Trophoblast cell (in vitro differentiated cells and primary cell): ENCODE measurements around the gene UBA1.

Experiments used
- DNase-seq, 2 donors: peaks; one replicate each; pipeline ENCODE4 v3.0.0-alpha.2; 2016
- H2AFZ ChIP-seq: 2 replicates; pipeline ENCODE4 v1.6.1; 2013; ENCODE audit warnings: low read length, moderate library complexity, mild to moderate bottlenecking; ENCODE audit not compliant: insufficient read depth, poor library complexity
- H2AK5ac ChIP-seq: 2 replicates; pipeline ENCODE4 v1.6.1; 2013; ENCODE audit warnings: mild to moderate bottlenecking, low read length
- H2BK120ac ChIP-seq: 2 replicates; pipeline ENCODE4 v1.6.1; 2013; ENCODE audit warnings: low read length, mild to moderate bottlenecking, moderate library complexity; ENCODE audit not compliant: insufficient read depth, poor library complexity
- H2BK12ac ChIP-seq: 2 replicates; pipeline ENCODE4 v1.6.1; 2013; ENCODE audit warnings: mild to moderate bottlenecking, low read length, moderate library complexity
- H2BK5ac ChIP-seq: 2 replicates; pipeline ENCODE4 v1.6.1; 2013; ENCODE audit warnings: low read length, low read depth, moderate library complexity, mild to moderate bottlenecking; ENCODE audit not compliant: poor library complexity
- H3K14ac ChIP-seq: 2 replicates; pipeline ENCODE4 v1.6.1; 2013; ENCODE audit warnings: mild to moderate bottlenecking, low read length
- H3K18ac ChIP-seq: 2 replicates; pipeline ENCODE4 v1.6.1; 2013; ENCODE audit warnings: mild to moderate bottlenecking, low read length
- H3K23ac ChIP-seq: 2 replicates; pipeline ENCODE4 v1.6.1; 2013; ENCODE audit warnings: low read length
- H3K27ac ChIP-seq: 2 replicates; pipeline ENCODE4 v1.5.1; 2013; ENCODE audit warnings: low read depth, mild to moderate bottlenecking, inconsistent platforms, low read length, moderate library complexity
- H3K27me3 ChIP-seq: 2 replicates; pipeline ENCODE4 v1.6.1; 2013; ENCODE audit warnings: inconsistent platforms, mild to moderate bottlenecking, low read length, moderate library complexity; ENCODE audit not compliant: insufficient read depth
- H3K36me3 ChIP-seq, 2 experiments: 1 replicate in 1 of 2; 2 replicates in 1 of 2; pipeline ENCODE4 v1.6.1; 2013; ENCODE audit warnings: low read length in 2 of 2, mild to moderate bottlenecking in 2 of 2, moderate library complexity in 1 of 2; ENCODE audit not compliant: insufficient read depth in 2 of 2, control insufficient read depth in 1 of 2
- H3K4ac ChIP-seq: 2 replicates; pipeline ENCODE4 v1.6.1; 2013; ENCODE audit warnings: low read depth, mild to moderate bottlenecking, low read length, moderate library complexity
- H3K4me1 ChIP-seq, 2 experiments: 1 replicate in 1 of 2; 2 replicates in 1 of 2; pipeline ENCODE4 v1.6.1; 2013; ENCODE audit warnings: low read length in 2 of 2, mild to moderate bottlenecking in 2 of 2, moderate library complexity in 1 of 2; ENCODE audit not compliant: insufficient read depth in 2 of 2, control insufficient read depth in 1 of 2
- H3K4me2 ChIP-seq: 2 replicates; pipeline ENCODE4 v1.6.1; 2013; ENCODE audit warnings: inconsistent platforms, mild to moderate bottlenecking, low read length, moderate library complexity
- H3K4me3 ChIP-seq: 2 replicates; pipeline ENCODE4 v1.5.1; 2013; ENCODE audit warnings: mild to moderate bottlenecking, low read depth, low read length, inconsistent platforms
- H3K79me1 ChIP-seq: one replicate; pipeline ENCODE4 v1.6.1; 2013; ENCODE audit warnings: low read length
- H3K79me2 ChIP-seq: 2 replicates; pipeline ENCODE4 v1.6.1; 2013; ENCODE audit warnings: low read length, mild to moderate bottlenecking; ENCODE audit not compliant: control insufficient read depth, insufficient read depth, poor library complexity
- H3K9ac ChIP-seq: 2 replicates; pipeline ENCODE4 v1.6.1; 2013; ENCODE audit warnings: mild to moderate bottlenecking, low read length
- H3K9me3 ChIP-seq: 2 replicates; pipeline ENCODE4 v1.6.1; 2013; ENCODE audit warnings: low read depth, mild to moderate bottlenecking, control low read depth, inconsistent platforms, low read length; ENCODE audit not compliant: insufficient read depth
- H4K12ac ChIP-seq: 2 replicates; pipeline ENCODE4 v1.6.1; 2013; ENCODE audit warnings: low read depth, mild to moderate bottlenecking, low read length, moderate library complexity
- H4K8ac ChIP-seq: 2 replicates; pipeline ENCODE4 v1.6.1; 2013; ENCODE audit warnings: low read depth, mild to moderate bottlenecking, low read length, moderate library complexity
- H4K91ac ChIP-seq: one replicate; pipeline ENCODE4 v1.6.1; 2013; ENCODE audit warnings: low read depth, mild to moderate bottlenecking, low read length, moderate library complexity
- WGBS: extraction: QIAGEN DNeasy Blood & Tissue Kit; methylation state at CpG from one replicate; pipeline ENCODE4 v1.1.7; 2013; ENCODE audit warnings: missing lambda C conversion rate; ENCODE audit not compliant: insufficient read length, insufficient coverage; ENCODE audit errors: extremely low coverage; 5-methylcytosine and 5-hydroxymethylcytosine counted together

Gene UBA1

DNA sequence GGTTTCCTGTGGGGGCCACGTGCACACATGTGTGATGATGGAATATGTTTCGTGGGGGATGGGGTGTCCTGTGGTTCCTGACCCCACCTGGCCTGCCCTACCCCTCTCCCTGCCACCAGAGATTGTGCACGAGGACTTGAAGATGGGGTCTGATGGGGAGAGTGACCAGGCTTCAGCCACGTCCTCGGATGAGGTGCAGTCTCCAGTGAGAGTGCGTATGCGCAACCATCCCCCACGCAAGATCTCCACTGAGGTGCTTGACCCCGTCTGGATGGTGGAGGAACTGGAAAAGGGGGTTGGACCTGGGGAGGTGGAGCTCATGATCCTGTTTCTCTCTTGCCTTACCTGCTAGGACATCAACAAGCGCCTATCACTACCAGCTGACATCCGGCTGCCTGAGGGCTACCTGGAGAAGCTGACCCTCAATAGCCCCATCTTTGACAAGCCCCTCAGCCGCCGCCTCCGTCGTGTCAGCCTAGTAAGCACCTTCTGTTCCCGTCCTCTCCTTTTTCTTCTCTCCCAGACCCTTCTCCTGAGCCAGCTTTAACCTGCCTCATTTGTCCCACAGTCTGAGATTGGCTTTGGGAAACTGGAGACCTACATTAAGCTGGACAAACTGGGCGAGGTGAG is 30.8 kb downstream of the UBA1 start:
- Histone ChIP-seq H3K4me3 (no peak overlapping the region), H4K8ac (no peak overlapping the region), H2BK5ac (no peak overlapping the region), H3K4me1 (peaks cover 7 to 10% of the 10 kb centered on the region in 2 experiments), H3K9ac (no peak overlapping the region), H3K27me3 (no peaks in the 10 kb centered on the region), H2AK5ac (no peak overlapping the region), H3K23ac (no peak overlapping the region), H3K4me2 (no peak overlapping the region), H3K4ac (no peak overlapping the region), H3K14ac (no peak overlapping the region), H3K9me3 (peaks cover 4% of the 10 kb centered on the region), H4K12ac (no peak overlapping the region), H3K79me1 (no peaks in the 10 kb centered on the region), H3K27ac (no peak overlapping the region), H2BK120ac (no peak overlapping the region), H3K79me2 (peaks cover 7% of the 10 kb centered on the region), H2AFZ (no peak overlapping the region), H4K91ac (no peak overlapping the region), H3K18ac (no peak overlapping the region), H2BK12ac (no peak overlapping the region), H3K36me3 (peaks cover 54 to 61% of the 10 kb centered on the region in 2 experiments)
- no peak for DNase-seq
- no CpG with 5 or more reads among the region's 17 CpGs for WGBS

GRCh38 chrX:47224896-47225290 is 31.3 kb downstream of the UBA1 start:
- Histone ChIP-seq H4K91ac (no peak overlapping the region), H3K4me3 (no peak overlapping the region), H4K8ac (no peak overlapping the region), H2AFZ (no peak overlapping the region), H3K27me3 (no peaks in the 10 kb centered on the region), H3K9me3 (no peaks in the 10 kb centered on the region), H2BK120ac (no peak overlapping the region), H3K18ac (no peak overlapping the region), H3K14ac (no peak overlapping the region), H2AK5ac (no peak overlapping the region), H3K4ac (no peak overlapping the region), H2BK5ac (no peak overlapping the region), H3K36me3 (peaks cover 55 to 61% of the 10 kb centered on the region in 2 experiments), H3K79me2 (peaks cover 3% of the 10 kb centered on the region), H2BK12ac (no peak overlapping the region), H3K79me1 (no peaks in the 10 kb centered on the region), H4K12ac (no peak overlapping the region), H3K4me2 (no peak overlapping the region), H3K27ac (no peak overlapping the region), H3K23ac (no peak overlapping the region), H3K9ac (no peak overlapping the region), H3K4me1 (peaks cover 2 to 5% of the 10 kb centered on the region in 2 experiments)
- no CpG with 5 or more reads among the region's 4 CpGs for WGBS
- no peak for DNase-seq

DNA sequence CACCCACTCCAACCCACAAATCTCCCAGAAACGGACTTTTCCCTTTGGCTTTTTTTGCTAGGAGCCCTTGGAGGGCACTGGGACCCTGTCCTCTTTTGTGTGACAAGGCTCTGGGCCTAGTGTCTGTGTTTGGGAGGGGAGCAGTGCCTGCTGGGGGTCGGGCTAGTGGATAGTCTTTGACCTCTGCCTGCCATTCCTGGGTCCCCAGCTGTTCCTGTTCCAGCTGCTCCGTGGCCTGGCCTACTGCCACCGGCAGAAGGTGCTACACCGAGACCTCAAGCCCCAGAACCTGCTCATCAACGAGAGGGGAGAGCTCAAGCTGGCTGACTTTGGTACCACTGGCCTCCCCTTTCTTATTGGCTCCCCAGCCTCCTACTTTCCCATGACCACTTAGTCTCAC is 32.4 kb downstream of the UBA1 start:
- no peak overlapping the region for H3K27ac ChIP-seq
- no peak overlapping the region for H3K14ac ChIP-seq
- no peaks in the 10 kb centered on the region for H3K9me3 ChIP-seq
- no peak overlapping the region for H2AK5ac ChIP-seq
- H2BK12ac ChIP-seq = no peak overlapping the region
- H4K12ac ChIP-seq = no peak overlapping the region
- no CpG with 5 or more reads among the region's 6 CpGs for WGBS
- H3K4me2 ChIP-seq = no peak overlapping the region
- no peak overlapping the region for H2BK120ac ChIP-seq
- no peak overlapping the region for H3K9ac ChIP-seq
- no peaks in the 10 kb centered on the region for H3K4me1 ChIP-seq
- no peak overlapping the region for H3K23ac ChIP-seq
- no peaks in the 10 kb centered on the region for H3K79me1 ChIP-seq
- H3K79me2 ChIP-seq = no peaks in the 10 kb centered on the region
- H4K8ac ChIP-seq = no peak overlapping the region
- H3K4me3 ChIP-seq = no peak overlapping the region
- no peak overlapping the region for H2BK5ac ChIP-seq
- no peak for DNase-seq
- no peak overlapping the region for H3K18ac ChIP-seq
- no peak overlapping the region for H4K91ac ChIP-seq
- H3K27me3 ChIP-seq = no peaks in the 10 kb centered on the region
- peaks cover 55 to 61% of the 10 kb centered on the region in 2 experiments for H3K36me3 ChIP-seq
- H2AFZ ChIP-seq = no peak overlapping the region
- H3K4ac ChIP-seq = no peak overlapping the region

DNA sequence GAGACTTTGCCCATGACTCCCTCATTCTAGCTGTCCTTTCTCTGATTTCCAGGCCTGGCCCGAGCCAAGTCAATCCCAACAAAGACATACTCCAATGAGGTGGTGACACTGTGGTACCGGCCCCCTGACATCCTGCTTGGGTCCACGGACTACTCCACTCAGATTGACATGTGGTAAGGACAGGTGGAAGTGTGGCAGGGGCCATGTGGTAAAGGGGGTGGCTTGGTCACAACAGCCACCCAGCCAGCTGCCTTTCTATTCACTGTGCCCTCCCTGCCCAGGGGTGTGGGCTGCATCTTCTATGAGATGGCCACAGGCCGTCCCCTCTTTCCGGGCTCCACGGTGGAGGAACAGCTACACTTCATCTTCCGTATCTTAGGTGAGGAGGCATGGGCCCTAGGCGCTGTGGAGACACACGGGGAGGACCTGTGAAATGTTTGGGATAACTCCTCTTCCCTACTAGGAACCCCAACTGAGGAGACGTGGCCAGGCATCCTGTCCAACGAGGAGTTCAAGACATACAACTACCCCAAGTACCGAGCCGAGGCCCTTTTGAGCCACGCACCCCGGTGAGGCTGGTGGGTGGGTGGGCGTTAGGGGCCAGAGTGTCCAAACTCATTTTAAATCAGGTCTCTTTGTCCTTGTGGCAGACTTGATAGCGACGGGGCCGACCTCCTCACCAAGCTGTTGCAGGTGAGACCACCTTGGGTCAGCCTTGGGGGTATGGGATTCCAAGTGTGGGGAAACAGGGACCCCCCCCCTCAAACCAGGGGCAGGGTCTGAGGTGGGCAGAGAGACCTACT is 33.1 kb downstream of the UBA1 start:
- Histone ChIP-seq H3K27ac (no peak overlapping the region), H4K8ac (no peak overlapping the region), H2AK5ac (no peak overlapping the region), H4K12ac (no peak overlapping the region), H3K79me2 (no peaks in the 10 kb centered on the region), H4K91ac (no peak overlapping the region), H3K9ac (no peak overlapping the region), H3K14ac (no peak overlapping the region), H3K4ac (no peak overlapping the region), H3K4me1 (no peaks in the 10 kb centered on the region), H3K79me1 (no peaks in the 10 kb centered on the region), H3K23ac (no peak overlapping the region), H3K36me3 (peaks cover 55 to 60% of the 10 kb centered on the region in 2 experiments), H2BK120ac (no peak overlapping the region), H3K27me3 (no peaks in the 10 kb centered on the region), H3K9me3 (no peaks in the 10 kb centered on the region), H2BK5ac (no peak overlapping the region), H3K4me3 (no peak overlapping the region), H3K4me2 (no peak overlapping the region), H2AFZ (no peak overlapping the region), H3K18ac (no peak overlapping the region), H2BK12ac (no peak overlapping the region)
- DNase-seq = no peak
- no CpG with 5 or more reads among the region's 19 CpGs for WGBS
